GM12875 (cell line): ENCODE data around the gene ANKS1B.

ENCODE experiments used
- H3K4me3 ChIP-seq: one replicate; pipeline ENCODE4 v1.5.1; 2011; ENCODE audit warnings: low read depth, low read length, control low read depth
- CTCF ChIP-seq: IDR thresholded peaks from 2 replicates; pipeline ENCODE4 v1.5.1; 2011; ENCODE audit warnings: low read depth, mild to moderate bottlenecking, control low read depth, inconsistent platforms, low read length, moderate library complexity, borderline replicate concordance; ENCODE audit not compliant: insufficient read depth

ANKS1B gene

DNA sequence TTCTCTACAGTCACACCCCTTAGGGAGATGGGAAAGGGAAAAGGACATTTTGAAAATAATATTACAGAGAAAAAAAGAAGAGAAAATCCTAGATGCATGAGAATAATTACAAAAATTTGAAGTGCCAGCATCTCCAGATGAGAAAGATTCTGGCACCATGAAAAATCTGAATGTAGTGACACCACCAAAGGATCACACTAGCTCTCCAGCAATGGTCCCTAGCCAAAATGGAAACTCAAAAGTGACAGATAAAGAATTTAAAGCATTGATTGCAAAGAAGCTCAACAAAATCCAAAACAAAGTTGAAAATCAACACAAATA is 364.6 kb downstream of the ANKS1B start:
- no peak for TF ChIP-seq CTCF
- H3K4me3 ChIP-seq: no peak overlapping the region

- no peak overlapping the region for H3K4me3 ChIP-seq
- TF ChIP-seq CTCF: peak; percentile 74
These were observed 365.2 kb downstream of the ANKS1B start for GRCh38 chr12:99619389-99620158.

DNA sequence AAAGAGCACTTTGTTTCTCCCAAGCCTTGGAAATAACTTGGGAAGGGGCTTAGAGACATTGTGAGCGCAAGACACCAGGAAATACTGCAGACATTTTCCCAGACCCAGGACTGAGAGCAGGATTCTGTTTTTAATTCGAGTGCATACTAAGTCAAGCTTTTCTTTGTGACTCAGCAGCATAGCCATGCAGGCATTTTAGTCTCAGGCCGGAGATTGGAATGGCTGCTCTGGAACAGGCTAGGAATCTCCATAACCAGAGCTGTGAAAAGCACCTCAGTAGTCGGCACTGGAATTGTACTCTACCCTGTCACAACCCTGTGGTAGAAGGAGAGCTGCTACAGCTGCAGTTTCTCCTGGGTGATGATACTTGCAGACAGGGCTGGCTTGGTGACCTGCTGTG is 366.1 kb downstream of the ANKS1B start:
- TF ChIP-seq CTCF: no peak
- H3K4me3 ChIP-seq: no peak overlapping the region

GRCh38 chr12:99611599-99611998 is 373.1 kb downstream of the ANKS1B start:
- no peak for TF ChIP-seq CTCF
- no peak overlapping the region for H3K4me3 ChIP-seq

DNA sequence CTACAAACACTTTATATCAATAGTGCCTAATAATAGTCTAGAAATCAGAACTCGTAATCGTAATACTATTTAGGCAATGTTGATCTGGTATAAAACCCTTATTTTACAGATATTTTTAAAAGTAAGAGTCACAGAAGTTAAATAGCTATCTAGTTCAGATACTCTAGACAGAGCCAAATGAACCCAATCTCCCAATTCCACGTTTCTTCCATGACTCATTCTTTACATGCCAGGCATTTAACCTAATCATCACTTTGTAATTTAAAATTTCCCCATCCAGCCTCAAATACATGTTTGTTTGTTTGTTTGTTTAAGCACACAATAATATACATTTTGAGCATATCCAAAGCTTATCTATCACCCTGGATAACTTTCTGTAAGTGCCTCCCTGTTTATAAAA is 373.6 kb downstream of the ANKS1B start:
- no peak for TF ChIP-seq CTCF
- H3K4me3 ChIP-seq: no peak overlapping the region

DNA sequence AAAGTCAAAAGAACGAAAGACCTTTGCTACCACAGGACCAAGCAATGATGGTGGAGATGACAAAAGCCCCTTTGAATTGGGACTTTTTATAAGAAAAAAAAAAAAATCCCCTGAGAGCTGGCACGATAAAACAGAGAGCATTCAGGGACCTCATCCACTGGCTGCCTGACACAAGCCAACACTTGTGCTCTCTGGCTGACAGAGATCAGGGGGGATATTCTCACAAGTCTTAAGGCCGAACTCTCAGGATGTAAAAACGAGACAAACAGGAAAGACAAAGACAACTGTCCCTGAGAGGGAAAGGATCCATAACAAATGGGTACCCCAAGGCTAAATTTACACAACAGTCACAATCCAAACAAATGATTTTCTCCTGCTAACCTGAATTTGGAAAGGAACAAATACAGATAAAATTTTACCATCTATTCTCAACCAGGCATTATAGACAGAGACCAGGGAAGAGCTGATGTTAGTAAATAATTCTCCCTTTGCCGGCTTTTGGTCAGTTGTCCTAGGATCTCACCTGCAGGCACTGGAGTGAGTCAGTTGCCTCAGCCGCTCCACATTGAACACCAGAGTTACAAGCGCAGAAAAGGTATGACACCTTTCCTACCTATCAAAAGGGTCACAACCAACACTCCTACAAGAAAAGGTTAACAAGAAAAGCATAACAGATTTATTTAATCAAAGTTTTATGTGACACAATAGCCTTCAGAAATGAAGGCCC is 375.1 kb downstream of the ANKS1B start:
- H3K4me3 ChIP-seq: no peak overlapping the region
- TF ChIP-seq CTCF: no peak

- no peak for TF ChIP-seq CTCF
- H3K4me3 ChIP-seq: no peak overlapping the region
These were observed 384.3 kb downstream of the ANKS1B start for GRCh38 chr12:99600388-99600787.
